HepG2 (cell line): Measurements from ENCODE around the gene SF3B6. TPM values are rescaled to one million over a fixed set of nuclear protein-coding genes. Genes with fewer than 3 reads are reported as not detected.

Experiments used
- ATAC-seq: fragments of 200-7000 bp; cut with Tn5 transposase; 3 replicates; pipeline ENCODE4 v1.9.1; 2020; ENCODE audit warnings: mild to moderate bottlenecking, moderate library complexity
- BruUV-seq: library from RNA; stranded (reverse); fragments of 400-500 nt; replicated peaks from 2 replicates; lab custom pipeline; 2021; lab: Mats Ljungman, UMichigan
- CTCF ChIA-PET: fragments of 300-600 bp; formaldehyde crosslinking; extraction: SDS; loops from one replicate; lab custom pipeline; 2021; ENCODE audit warnings: low total read pairs, inconsistent platforms, low intra/inter-chr PET ratio; lab: Yijun Ruan, JAX
- POLR2A ChIA-PET: fragments of 350-600 bp; sonication (Branson Sonifier 250); formaldehyde crosslinking; loops from one replicate; lab custom pipeline; 2020; ENCODE audit warnings: antibody characterized with exemption, inconsistent platforms; lab: Yijun Ruan, JAX
- DNase-seq: peaks from one replicate; pipeline ENCODE4 v3.0.0-alpha.2; 2015; ENCODE audit warnings: low spot score
- FAIRE-seq: peaks from 3 replicates; lab custom pipeline; 2011; peaks lifted over from hg19 to GRCh38; lab: Jason Lieb, UNC
- H2AFZ ChIP-seq: one replicate; pipeline ENCODE4 v1.6.1; 2011; ENCODE audit warnings: low read length, inconsistent platforms
- H3K27ac ChIP-seq: fragments of 300-600 bp; 3 replicates; pipeline ENCODE4 v1.8.0; 2011; ENCODE audit warnings: mixed run types, mild to moderate bottlenecking, mixed read lengths, low read length, inconsistent platforms; ENCODE audit not compliant: insufficient read depth; ENCODE audit errors: extremely low read length
- H3K27me3 ChIP-seq, 2 experiments: fragments of 200-600 bp in 1 of 2; 2 replicates in 1 of 2; 3 replicates in 1 of 2; pipeline versions ENCODE4 v1.6.0 to v1.8.0; 2011; ENCODE audit warnings: low read length in 2 of 2, mild to moderate bottlenecking in 2 of 2, moderate library complexity in 2 of 2, inconsistent platforms in 1 of 2; ENCODE audit not compliant: insufficient read depth in 2 of 2, control insufficient read depth in 1 of 2
- H3K36me3 ChIP-seq, 2 experiments: fragments of 200-600 bp in 1 of 2; replicated peaks in 1 of 2; 2 replicates in 1 of 2; 3 replicates in 1 of 2; pipeline versions ENCODE4 v1.5.1 to v1.8.0; 2011; ENCODE audit warnings: low read length in 2 of 2, inconsistent platforms in 1 of 2; ENCODE audit not compliant: insufficient read depth in 2 of 2, control insufficient read depth in 1 of 2
- H3K4me1 ChIP-seq: 2 replicates; pipeline ENCODE4 v1.5.1; 2012; ENCODE audit warnings: low read length, inconsistent platforms; ENCODE audit not compliant: insufficient read depth
- H3K4me2 ChIP-seq: 2 replicates; pipeline ENCODE4 v1.6.0; 2011; ENCODE audit warnings: low read depth, low read length, inconsistent platforms
- H3K4me3 ChIP-seq, 3 experiments: fragments of 200-600 bp in 1 of 3; sonication (generic), shearing (Covaris generic) in 1 of 3; replicated peaks in 1 of 3; 2 replicates each; pipeline ENCODE4 v1.5.1; 2011 to 2016; ENCODE audit warnings: low read length in 3 of 3, inconsistent platforms in 2 of 3, low read depth in 2 of 3, mild to moderate bottlenecking in 2 of 3, control low read depth in 1 of 3, mixed read lengths in 1 of 3; ENCODE audit not compliant: insufficient read depth in 1 of 3
- H3K79me2 ChIP-seq: one replicate; pipeline ENCODE4 v1.6.1; 2011; ENCODE audit warnings: low read length, inconsistent platforms; ENCODE audit not compliant: insufficient read depth
- H3K9ac ChIP-seq: 2 replicates; pipeline ENCODE4 v1.6.0; 2011; ENCODE audit warnings: mild to moderate bottlenecking, low read depth, low read length, inconsistent platforms; ENCODE audit not compliant: insufficient read depth
- H3K9me3 ChIP-seq: 2 replicates; pipeline ENCODE4 v1.5.1; 2012; ENCODE audit warnings: mild to moderate bottlenecking, low read length
- H4K20me1 ChIP-seq: 2 replicates; pipeline ENCODE4 v1.6.0; 2011; ENCODE audit warnings: inconsistent platforms, mild to moderate bottlenecking, low read length, moderate library complexity; ENCODE audit not compliant: insufficient read depth
- DNMT3B ChIP-seq: conservative IDR thresholded peaks from 2 replicates; pipeline ENCODE4 v1.6.1; 2016; ENCODE audit warnings: missing biosample characterization, control low read depth
- ELF1 ChIP-seq: sonication (generic); formaldehyde crosslinking; IDR thresholded peaks from 2 replicates; pipeline ENCODE4 v1.4.0; 2020; ENCODE audit warnings: missing genetic modification reagents
- GRHL1 ChIP-seq: sonication (generic); formaldehyde crosslinking; conservative IDR thresholded peaks from 2 replicates; pipeline ENCODE4 v1.8.0; 2022; ENCODE audit warnings: missing genetic modification reagents
- KLF16 ChIP-seq, 2 experiments: sonication (generic) in 1 of 2; formaldehyde crosslinking in 1 of 2; IDR thresholded peaks; 2 replicates each; pipeline versions ENCODE4 v1.6.1 to v1.8.0; 2016 to 2023; ENCODE audit warnings: missing genetic modification reagents in 2 of 2, missing compliant biosample characterization in 1 of 2
- MIER3 ChIP-seq: IDR thresholded peaks from 2 replicates; pipeline ENCODE4 v1.6.1; 2016; ENCODE audit warnings: missing compliant biosample characterization, borderline replicate concordance
- MYNN ChIP-seq: sonication (generic); formaldehyde crosslinking; IDR thresholded peaks from 2 replicates; pipeline ENCODE4 v1.4.0; 2020; ENCODE audit warnings: mild to moderate bottlenecking, low read depth, missing genetic modification reagents
- NFKB2 ChIP-seq: sonication (generic); formaldehyde crosslinking; IDR thresholded peaks from 2 replicates; pipeline ENCODE4 v1.4.0; 2020; ENCODE audit warnings: missing genetic modification reagents, borderline replicate concordance
- NFKBIZ ChIP-seq: IDR thresholded peaks from 2 replicates; pipeline ENCODE4 v1.6.1; 2018; ENCODE audit warnings: missing genetic modification reagents, missing compliant biosample characterization
- PRMT3 ChIP-seq: sonication (generic); formaldehyde crosslinking; IDR thresholded peaks from 2 replicates; pipeline ENCODE4 v1.8.1; 2022; ENCODE audit warnings: low read depth, mild to moderate bottlenecking, moderate library complexity, missing genetic modification reagents, borderline replicate concordance
- TGIF2 ChIP-seq: IDR thresholded peaks from 2 replicates; pipeline ENCODE4 v1.6.1; 2016; ENCODE audit warnings: control low read depth, missing compliant biosample characterization
- ZNF337 ChIP-seq: sonication (generic); formaldehyde crosslinking; IDR thresholded peaks from 2 replicates; pipeline ENCODE4 v1.5.1; 2020; ENCODE audit warnings: missing genetic modification reagents, low read depth, mild to moderate bottlenecking, borderline replicate concordance
- ZNF496 ChIP-seq: sonication (generic); formaldehyde crosslinking; IDR thresholded peaks from 2 replicates; pipeline ENCODE4 v1.8.1; 2023; ENCODE audit warnings: mild to moderate bottlenecking, moderate library complexity, missing genetic modification reagents; ENCODE audit not compliant: insufficient replicate concordance
- ZNF564 ChIP-seq: sonication (generic); formaldehyde crosslinking; IDR thresholded peaks from 2 replicates; pipeline ENCODE4 v1.8.1; 2023; ENCODE audit warnings: mild to moderate bottlenecking, missing genetic modification reagents
- ZNF589 ChIP-seq: sonication (generic); formaldehyde crosslinking; conservative IDR thresholded peaks from 2 replicates; pipeline ENCODE4 v1.8.0; 2022; ENCODE audit warnings: mild to moderate bottlenecking, moderate library complexity, missing genetic modification reagents
- ZNF614 ChIP-seq: IDR thresholded peaks from 2 replicates; pipeline ENCODE4 v1.6.1; 2018; ENCODE audit warnings: missing biosample characterization, missing genetic modification reagents, inconsistent platforms, borderline replicate concordance
- ZNF737 ChIP-seq: sonication (generic); formaldehyde crosslinking; IDR thresholded peaks from 2 replicates; pipeline ENCODE4 v1.5.0; 2020; ENCODE audit warnings: missing genetic modification reagents, mild to moderate bottlenecking, borderline replicate concordance
- WGBS: methylation state at CpG from one replicate; pipeline ENCODE4 v1.1.6; 2017; ENCODE audit warnings: low lambda C conversion rate; 5-methylcytosine and 5-hydroxymethylcytosine counted together
- in situ Hi-C: cut with HindIII; loops from 2 replicates; pipeline ENCODE4 v1.10.0; 2017; ENCODE audit warnings: low pct_unique_long_range_greater_than_20kb; ENCODE audit not compliant: extremely low pct_ligation_motif_present
- intact Hi-C: fragments of 100-400 bp; cut with micrococcal nuclease; formaldehyde crosslinking; loops from one replicate; pipeline ENCODE4 v1.10.0; 2022; ENCODE audit not compliant: unreplicated experiment
- polyA plus RNA-seq, 8 experiments: library from polyadenylated mRNA; depleted of rRNA in 3 of 8; stranded (reverse) in 7 of 8; unstranded in 1 of 8; fragments of >200 nt; fragmentation: Illumina TruSeq in 4 of 8; extraction: Trizol in 4 of 8; gene quantifications; 2 replicates each; pipeline versions ENCODE4 v1.2.1 to v1.2.3, GENCODE V29; 2011 to 2016; ENCODE audit warnings: low read depth in 4 of 8, missing spikeins in 1 of 8, mixed read lengths in 1 of 8; ENCODE audit not compliant: insufficient read depth in 1 of 8
- total RNA-seq, 5 experiments: library from RNA; depleted of rRNA; stranded (reverse); fragments of >200 nt; fragmentation: Illumina TruSeq; extraction: Trizol; gene quantifications; 2 replicates each; pipeline ENCODE4 v1.2.3, GENCODE V29; 2016; ENCODE audit warnings: low read depth in 1 of 5
- TF ChIP-seq, protein P1 (sequence below): sonication (generic); IDR thresholded peaks from 2 replicates; pipeline ENCODE4 v1.6.1; 2016; ENCODE audit warnings: low read depth, borderline replicate concordance

Gene SF3B6
- total and polyA plus RNA-seq, 2 of the 13 experiments (the other 11 are each of a cell fraction or from before 2014, with no cell fraction given) = 177 to 182 TPM

DNA sequence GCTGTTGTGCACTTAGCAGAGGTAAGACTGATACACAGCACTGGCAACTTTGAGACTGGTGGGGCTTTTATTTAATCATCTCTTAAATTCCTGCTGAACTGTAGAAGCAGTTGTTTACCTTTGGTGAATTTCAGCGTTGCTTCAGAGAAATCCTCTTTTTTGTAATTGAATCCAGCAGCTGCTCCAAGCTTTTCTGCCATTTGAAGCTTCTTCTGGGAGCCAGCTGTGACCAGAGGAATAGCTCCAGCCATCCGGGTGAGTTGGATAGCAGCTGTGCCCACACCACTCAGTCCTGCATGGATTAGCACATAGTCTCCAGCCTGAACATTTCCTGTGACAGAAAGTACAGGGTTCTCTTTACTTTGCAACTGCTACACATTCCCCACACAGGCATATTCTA is 4.6 kb upstream of the SF3B6 start:
- no peak overlapping the region for H3K4me3 ChIP-seq
- no peak for FAIRE-seq
- H2AFZ ChIP-seq = no peak overlapping the region
- no peak for ATAC-seq
- DNase-seq = no peak
- no peaks in the 10 kb centered on the region for H3K9me3 ChIP-seq
- H3K79me2 ChIP-seq = peaks cover 3% of the 10 kb centered on the region
- WGBS = 84% methylated on average over 2 of the region's 2 CpGs
- peaks cover 20% of the 10 kb centered on the region for H3K4me1 ChIP-seq
- H3K4me2 ChIP-seq = no peak overlapping the region
- ChIA-PET CTCF (no interaction called here), POLR2A (interaction anchor here (4.0 kb wide), 1 partner anchor 33 kb away, joined by 13 read pairs; the partner anchor contains the start of gene WDCP)
- intact Hi-C loops = loop anchor here (5.0 kb wide), 1 partner anchor 258 kb away; no protein-coding TSS in a partner anchor
- H3K9ac ChIP-seq = no peak overlapping the region
- TF ChIP-seq KLF16 (CRISPR knock-in tag; IDR thresholded peaks at IDR 0.05) = no peak
- no peak for TF ChIP-seq GRHL1 (CRISPR knock-in tag)
- TF ChIP-seq DNMT3B = no peak
- TF ChIP-seq, protein P1, sequence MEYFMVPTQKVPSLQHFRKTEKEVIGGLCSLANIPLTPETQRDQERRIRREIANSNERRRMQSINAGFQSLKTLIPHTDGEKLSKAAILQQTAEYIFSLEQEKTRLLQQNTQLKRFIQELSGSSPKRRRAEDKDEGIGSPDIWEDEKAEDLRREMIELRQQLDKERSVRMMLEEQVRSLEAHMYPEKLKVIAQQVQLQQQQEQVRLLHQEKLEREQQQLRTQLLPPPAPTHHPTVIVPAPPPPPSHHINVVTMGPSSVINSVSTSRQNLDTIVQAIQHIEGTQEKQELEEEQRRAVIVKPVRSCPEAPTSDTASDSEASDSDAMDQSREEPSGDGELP = no peak
- no peak for TF ChIP-seq NFKBIZ (CRISPR knock-in tag)
- TF ChIP-seq ZNF589 (CRISPR knock-in tag) = no peak
- TF ChIP-seq ZNF337 = no peak
- no peak for TF ChIP-seq NFKB2 (CRISPR knock-in tag)
- TF ChIP-seq PRMT3 (CRISPR knock-in tag) = no peak
- no peak for TF ChIP-seq ZNF737 (CRISPR knock-in tag)
- no peak for TF ChIP-seq MYNN (CRISPR knock-in tag)
- TF ChIP-seq ZNF614 (CRISPR knock-in tag) = no peak
- no peak for TF ChIP-seq MIER3
- TF ChIP-seq ELF1 = no peak
- TF ChIP-seq ZNF496 (CRISPR knock-in tag) = no peak
- no peak for TF ChIP-seq ZNF564 (CRISPR knock-in tag)
- no peak for TF ChIP-seq TGIF2
- H3K36me3 ChIP-seq = peaks cover 5 to 9% of the 10 kb centered on the region in 2 experiments; a peak in 3 of 5 replicates
- no peaks in the 10 kb centered on the region for H4K20me1 ChIP-seq
- BruUV-seq = no TSS peak
- in situ Hi-C loops = loop anchor here (10.0 kb wide), 1 partner anchor 84 kb away; no protein-coding TSS in a partner anchor
- H3K27me3 ChIP-seq = no peaks in the 10 kb centered on the region; a peak in 1 of 5 replicates
- no peak overlapping the region for H3K27ac ChIP-seq
